ENCODE data around the gene EIF2S3B.

The EIF2S3B gene

GRCh38 chr12:10554228-10554755, 48.6 kb downstream of the EIF2S3B start:
- no peak for DNase-seq (ENCODE audit: low spot score)

GRCh38 chr12:10554756-10555481, 49.2 kb downstream of the EIF2S3B start:
- no peak for DNase-seq (ENCODE audit: low spot score)

- no peak for DNase-seq (ENCODE audit: low spot score)
These were observed 51.6 kb downstream of the EIF2S3B start for GRCh38 chr12:10557329-10557728.

GRCh38 chr12:10557766-10558165, 52.1 kb downstream of the EIF2S3B start:
- no peak for DNase-seq (ENCODE audit: low spot score)

Data from HuH-7 (cell line).